HuH-7 (cell line): ENCODE data around the gene SPEF2.

Experiments
- DNase-seq: peaks from one replicate; pipeline ENCODE4 v3.0.0; 2011; ENCODE audit warnings: low spot score

Gene SPEF2

DNA sequence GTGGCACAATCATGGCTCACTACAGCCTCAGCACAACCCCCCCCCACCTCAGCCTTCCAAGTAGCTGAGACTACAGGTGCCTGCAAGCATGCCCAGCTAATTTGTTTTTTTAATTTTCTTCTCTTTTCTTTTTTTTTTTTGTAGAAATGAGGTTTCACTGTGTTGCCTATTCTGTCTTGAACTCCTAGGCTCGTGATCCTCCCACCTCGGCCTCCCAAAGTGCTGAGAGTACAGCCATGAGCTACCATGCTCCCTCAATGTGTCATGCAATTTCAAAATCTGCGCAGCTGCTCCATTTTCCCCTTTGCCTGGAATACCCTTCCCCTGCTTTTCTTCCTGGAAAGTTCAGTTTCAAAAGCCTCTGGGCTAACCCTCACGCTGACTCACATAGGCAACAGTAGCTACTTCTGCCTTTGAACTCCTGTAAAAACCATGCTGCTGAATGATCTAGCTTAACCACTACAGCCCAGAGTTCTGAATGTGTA lies 168.0 kb downstream of the SPEF2 start:
- no peak for DNase-seq

- DNase-seq: no peak
These were observed 171.1 kb downstream of the SPEF2 start for GRCh38 chr5:35788724-35789123.

DNA sequence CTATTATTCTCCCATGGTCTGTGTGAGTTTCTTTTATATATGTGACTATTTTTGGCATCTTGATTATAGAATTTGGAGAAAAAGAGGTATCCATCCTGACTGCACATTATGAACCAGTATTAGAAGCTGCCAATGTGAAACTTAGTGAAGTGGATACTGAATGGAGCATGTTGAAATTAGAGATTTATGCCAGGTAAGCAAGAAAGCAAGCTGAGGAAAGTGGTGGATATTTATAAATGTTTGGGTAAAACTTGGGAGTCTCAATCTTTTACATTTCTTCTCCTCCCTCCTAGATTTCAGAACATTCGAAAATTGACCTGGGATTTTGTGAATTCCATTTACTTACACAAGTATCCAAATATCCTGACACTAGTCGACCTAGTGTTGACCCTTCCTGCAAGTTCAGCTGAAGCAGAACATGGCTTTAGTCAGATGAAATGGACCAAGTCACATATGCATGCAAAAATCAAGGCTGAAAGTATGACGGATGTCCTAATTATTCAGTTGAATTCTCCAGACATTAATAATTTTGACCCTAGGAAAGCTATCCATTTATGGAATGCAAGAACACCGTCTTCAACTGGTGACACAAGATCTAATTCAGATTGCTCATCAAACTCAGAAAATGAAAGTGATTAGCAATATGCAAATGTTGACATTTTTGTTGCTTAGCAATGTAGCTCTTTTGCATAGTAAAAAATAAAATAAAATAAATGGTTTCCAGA lies 172.2 kb downstream of the SPEF2 start:
- no peak for DNase-seq

- no peak for DNase-seq
These were observed 172.8 kb downstream of the SPEF2 start for GRCh38 chr5:35790457-35790822.

DNA sequence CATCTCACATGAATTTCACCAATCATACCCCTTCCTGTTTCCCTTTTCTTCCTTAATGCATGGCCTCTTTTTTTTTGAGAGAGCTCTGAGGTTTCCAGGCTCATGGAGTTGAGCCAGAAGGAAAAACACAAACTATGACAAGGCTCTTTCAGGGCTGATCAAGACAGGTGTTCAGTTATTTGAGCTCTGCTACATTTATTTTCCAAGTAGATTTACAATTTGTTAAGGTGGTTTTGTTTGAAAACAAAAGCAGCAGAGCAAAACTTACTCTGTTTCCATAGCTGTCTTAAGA lies 176.6 kb downstream of the SPEF2 start:
- no peak for DNase-seq

DNA sequence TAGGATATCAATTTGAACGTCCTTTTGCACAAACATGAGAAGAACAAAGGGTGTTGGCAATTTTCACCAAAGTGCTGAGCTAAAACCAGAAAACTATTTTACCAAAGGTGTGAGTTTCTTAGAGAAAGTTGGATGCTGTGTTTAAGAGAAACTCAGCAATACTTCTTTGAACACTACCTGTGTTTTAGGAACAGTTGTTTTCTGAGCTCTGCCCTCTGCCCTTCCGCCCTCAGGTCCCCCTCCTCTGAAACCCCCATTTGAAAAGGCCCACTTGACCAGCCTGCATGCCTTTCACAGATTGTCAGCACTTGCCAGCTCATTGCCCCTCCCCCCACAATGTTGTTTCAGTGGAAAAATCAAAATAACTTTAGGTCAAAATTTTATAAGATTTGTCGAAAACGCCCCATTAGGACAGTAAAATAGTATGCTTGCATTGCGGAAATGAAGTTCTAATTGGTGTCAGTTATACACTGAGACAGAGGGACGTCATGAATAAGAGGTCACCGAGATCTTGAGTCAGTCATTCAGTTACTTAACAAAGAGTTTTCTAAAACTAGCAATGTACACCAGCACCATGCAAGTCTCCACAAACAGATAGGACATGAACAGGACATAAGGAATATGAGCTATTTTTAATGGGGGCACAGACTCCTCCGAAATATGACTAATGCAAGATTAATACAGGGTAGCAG lies 177.2 kb downstream of the SPEF2 start:
- no peak for DNase-seq

GRCh38 chr5:35799181-35799580 lies 181.5 kb downstream of the SPEF2 start:
- no peak for DNase-seq

DNA sequence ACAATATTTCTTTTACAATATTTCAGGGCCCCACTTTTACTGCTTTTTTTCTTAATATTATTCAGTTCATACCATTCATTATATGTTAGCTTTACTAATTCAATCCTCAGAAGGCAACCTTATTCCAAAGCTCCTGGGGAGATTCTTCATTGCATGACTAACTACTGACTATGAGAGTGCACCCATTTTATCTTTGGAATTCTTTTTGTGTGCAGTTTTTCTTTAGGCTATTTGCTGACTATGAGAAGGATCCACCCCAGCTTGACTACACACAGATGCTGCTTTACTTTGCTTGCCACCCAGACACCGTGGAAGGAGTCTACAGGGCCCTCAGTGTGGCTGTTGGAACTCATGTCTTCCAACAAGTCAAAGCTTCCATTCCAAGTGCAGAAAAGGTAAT lies 182.1 kb downstream of the SPEF2 start:
- no peak for DNase-seq

DNA sequence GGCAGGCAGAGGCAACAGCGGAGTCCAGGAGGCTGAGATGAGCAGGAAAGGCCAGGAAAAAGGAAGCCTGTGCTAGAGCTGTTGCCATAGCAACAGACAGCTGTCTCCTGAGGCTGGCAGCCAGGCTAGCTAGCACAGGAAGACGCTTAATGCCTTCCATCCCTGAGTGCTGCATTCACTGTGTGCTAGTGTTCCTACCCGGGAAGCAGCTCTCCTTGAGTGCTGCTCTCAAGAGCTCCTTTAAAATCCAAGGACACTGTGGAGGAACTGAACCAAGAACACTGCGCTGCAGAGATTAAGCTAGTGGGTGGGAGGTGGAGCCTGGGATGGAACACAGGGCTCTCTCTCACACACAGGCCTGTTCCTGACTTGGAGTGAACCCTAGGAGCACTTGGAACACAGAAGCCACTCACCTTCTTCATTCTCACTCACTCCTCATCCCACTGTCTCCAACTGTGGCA lies 185.6 kb downstream of the SPEF2 start:
- DNase-seq: no peak

GRCh38 chr5:35804201-35804653 lies 186.6 kb downstream of the SPEF2 start:
- no peak for DNase-seq

DNA sequence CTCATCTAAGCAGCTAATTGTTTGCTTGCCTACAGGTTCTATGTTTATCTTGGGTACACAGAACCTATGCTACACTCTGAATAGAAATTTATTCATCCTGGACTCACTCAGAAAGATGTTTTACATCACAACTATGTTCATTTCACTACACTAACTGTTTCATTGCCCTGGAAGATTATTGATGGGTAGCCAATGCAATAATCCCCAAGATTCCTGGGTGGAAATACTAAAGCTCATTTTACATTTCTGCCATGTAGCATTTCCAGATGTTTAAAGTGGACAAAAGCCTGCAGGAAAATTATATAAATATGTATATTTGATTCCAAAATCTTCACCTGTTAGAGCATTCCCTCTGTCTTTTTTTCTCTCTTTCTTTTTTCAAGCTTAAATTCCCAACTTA lies 187.2 kb downstream of the SPEF2 start:
- no peak for DNase-seq

- no peak for DNase-seq
These were observed 192.9 kb downstream of the SPEF2 start for GRCh38 chr5:35810601-35811000.

- no peak for DNase-seq
These were observed 193.6 kb downstream of the SPEF2 start for GRCh38 chr5:35811108-35811741.

DNA sequence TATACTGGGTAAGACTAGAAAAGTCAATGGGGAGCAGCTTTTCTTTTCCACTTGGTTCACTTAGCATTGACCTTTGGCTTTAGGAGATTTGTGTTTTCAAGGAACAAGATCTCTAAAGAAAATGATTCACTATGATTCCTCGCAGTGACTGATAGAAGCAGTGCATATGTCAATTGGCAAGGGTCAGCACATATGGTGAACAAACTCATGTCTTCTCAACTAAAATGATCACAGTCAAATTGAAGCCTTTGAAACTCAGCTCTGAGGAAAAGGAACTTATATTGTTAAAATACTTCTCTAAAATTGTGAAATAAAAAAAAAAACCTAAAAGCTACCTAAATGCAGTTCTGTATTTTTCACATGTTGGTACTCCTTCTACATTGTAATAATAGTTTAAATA lies 195.9 kb downstream of the SPEF2 start:
- no peak for DNase-seq

GRCh38 chr5:35815089-35815936 lies 197.7 kb downstream of the SPEF2 start:
- peak; percentile 27 for DNase-seq

GRCh38 chr5:35816881-35817521 lies 199.3 kb downstream of the SPEF2 start:
- no peak for DNase-seq

DNA sequence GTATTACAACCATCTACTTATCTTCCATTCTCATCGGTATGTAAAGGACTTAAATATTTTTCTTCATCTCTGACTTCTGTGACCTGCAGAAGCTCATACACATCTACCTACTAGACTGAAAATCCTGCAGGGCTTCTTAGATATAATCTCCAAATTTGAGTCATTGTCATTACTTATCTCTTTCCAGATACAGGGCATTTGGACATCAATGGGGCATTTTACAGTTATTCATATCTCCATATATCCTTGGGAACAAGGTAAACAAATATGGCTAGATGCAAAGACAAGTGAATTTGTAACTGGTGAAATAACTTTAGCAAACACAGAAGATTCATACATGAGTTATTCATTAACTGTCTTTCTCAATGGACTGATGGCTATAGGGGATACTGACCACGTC lies 201.4 kb downstream of the SPEF2 start:
- DNase-seq: no peak

DNA sequence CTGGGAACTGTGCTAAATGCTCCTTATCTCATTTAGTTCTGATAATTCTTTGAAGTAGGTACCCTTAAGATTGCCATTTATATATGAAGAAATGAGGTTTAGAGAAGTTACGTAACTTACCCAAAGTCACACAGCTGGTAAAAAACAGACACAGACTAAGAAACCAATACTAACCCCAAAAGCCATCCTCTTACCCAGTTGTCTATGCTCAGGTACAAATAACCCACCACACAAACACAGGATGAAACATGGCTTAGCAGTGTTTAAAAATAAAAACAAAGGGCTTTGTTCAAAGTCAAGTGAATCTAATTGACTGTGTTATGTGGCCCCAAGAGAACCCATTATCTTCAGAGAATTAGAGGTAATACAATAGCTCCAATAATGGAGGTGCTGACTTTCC lies 202.0 kb downstream of the SPEF2 start:
- no peak for DNase-seq

DNA sequence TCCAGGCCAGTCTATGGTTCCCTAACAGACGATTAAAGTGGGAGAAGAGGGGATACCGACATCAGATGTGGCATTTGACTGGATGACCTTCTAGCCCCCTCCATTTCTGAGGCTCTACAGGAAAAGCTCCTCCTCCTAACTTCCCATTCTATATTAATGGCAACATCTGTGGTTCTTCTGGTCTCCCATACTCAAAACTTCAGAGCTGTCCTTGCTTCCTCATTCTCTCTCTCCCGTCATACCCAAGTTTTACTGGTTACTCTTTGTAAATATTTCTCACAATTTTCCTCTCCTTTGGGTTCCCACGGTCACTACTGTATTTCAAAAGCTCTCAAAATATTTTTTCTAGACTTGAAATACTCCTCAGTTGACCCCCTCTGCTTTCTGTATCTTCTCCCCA lies 203.1 kb downstream of the SPEF2 start:
- no peak for DNase-seq

DNA sequence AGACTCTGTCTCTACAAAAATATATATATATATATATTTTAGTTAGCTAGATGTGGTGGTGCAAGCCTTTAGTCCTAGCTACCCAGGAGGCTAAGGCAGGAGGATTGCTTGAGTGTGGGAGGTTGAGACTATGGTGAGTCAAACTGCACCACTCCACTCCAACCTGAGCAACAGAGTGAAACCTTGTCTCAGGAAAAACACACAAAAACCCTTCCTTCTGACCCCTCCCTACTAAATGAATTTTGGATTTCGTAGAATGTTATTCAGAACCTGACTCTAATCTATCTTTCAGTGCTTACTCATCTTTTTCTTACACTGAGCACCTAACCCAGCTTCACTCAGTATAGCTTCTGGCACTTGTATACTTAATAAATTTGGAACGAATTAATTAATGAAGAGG lies 203.8 kb downstream of the SPEF2 start:
- DNase-seq: no peak

- no peak for DNase-seq
These were observed 204.8 kb downstream of the SPEF2 start for GRCh38 chr5:35822511-35822910.
